Activated T-helper 1 cell treated with anti-CD3 and anti-CD28 coated beads, Interleukin-2, amount 50 U/mL, for 16 hours (primary cell): ENCODE results near the gene TMEM266.

Experiments
- DNase-seq, 2 donors: peaks; one replicate each; pipeline ENCODE4 v3.0.0-alpha.2; 2020; ENCODE audit warnings: low read depth in 1 of 2, low spot score in 1 of 2

The TMEM266 gene

GRCh38 chr15:76065245-76065644 is 5.5 kb downstream of the TMEM266 start:
- no peak for DNase-seq

- DNase-seq, result no peak
These were observed 6.0 kb downstream of the TMEM266 start for GRCh38 chr15:76065793-76066192.

- no peak for DNase-seq
These were observed 10.4 kb downstream of the TMEM266 start for GRCh38 chr15:76070192-76070591.

GRCh38 chr15:76070921-76071635 is 11.3 kb downstream of the TMEM266 start:
- no peak for DNase-seq

- DNase-seq, result no peak
These were observed 12.0 kb downstream of the TMEM266 start for GRCh38 chr15:76071806-76072205.

- no peak for DNase-seq
These were observed 13.8 kb downstream of the TMEM266 start for GRCh38 chr15:76073554-76073953.

- DNase-seq, result no peak
These were observed 15.3 kb downstream of the TMEM266 start for GRCh38 chr15:76075046-76075445.

GRCh38 chr15:76078285-76078877 is 18.6 kb downstream of the TMEM266 start:
- no peak for DNase-seq

- no peak for DNase-seq
These were observed 24.5 kb downstream of the TMEM266 start for GRCh38 chr15:76084256-76084655.

GRCh38 chr15:76098685-76099084 is 38.9 kb downstream of the TMEM266 start:
- no peak for DNase-seq

- no peak for DNase-seq
These were observed 39.6 kb downstream of the TMEM266 start for GRCh38 chr15:76099388-76099787.

- no peak for DNase-seq
These were observed 40.6 kb downstream of the TMEM266 start for GRCh38 chr15:76100361-76100760.

GRCh38 chr15:76101655-76102054 is 41.9 kb downstream of the TMEM266 start:
- DNase-seq, result no peak

- no peak for DNase-seq
These were observed 45.6 kb downstream of the TMEM266 start for GRCh38 chr15:76105391-76105790.

GRCh38 chr15:76105911-76106310 is 46.1 kb downstream of the TMEM266 start:
- no peak for DNase-seq

GRCh38 chr15:76107169-76107568 is 47.4 kb downstream of the TMEM266 start:
- DNase-seq, result no peak

- DNase-seq, result no peak
These were observed 48.4 kb downstream of the TMEM266 start for GRCh38 chr15:76108021-76108723.

- DNase-seq, result no peak
These were observed 49.3 kb downstream of the TMEM266 start for GRCh38 chr15:76109046-76109445.

GRCh38 chr15:76114561-76114960 is 54.8 kb downstream of the TMEM266 start:
- DNase-seq, result no peak

- DNase-seq, result no peak
These were observed 56.5 kb downstream of the TMEM266 start for GRCh38 chr15:76116138-76116885.

GRCh38 chr15:76117181-76117580 is 57.4 kb downstream of the TMEM266 start:
- no peak for DNase-seq

- DNase-seq, result no peak
These were observed 59.0 kb downstream of the TMEM266 start for GRCh38 chr15:76118767-76119166.
